ENCODE measurements around the gene IDH2.

The IDH2 gene

GRCh38 chr15:90062462-90062932, 39.8 kb downstream of the IDH2 start:
- FAIRE-seq, result no peak

- FAIRE-seq, result no peak
Observed at GRCh38 chr15:90062023-90062442, 40.2 kb downstream of the IDH2 start.

GRCh38 chr15:90060797-90061196, 41.5 kb downstream of the IDH2 start:
- no peak for FAIRE-seq

GRCh38 chr15:90059208-90059985, 42.9 kb downstream of the IDH2 start:
- FAIRE-seq, result no peak

- no peak for FAIRE-seq
Observed at GRCh38 chr15:90058775-90059174, 43.5 kb downstream of the IDH2 start.

- FAIRE-seq, result no peak
Observed at GRCh38 chr15:90058308-90058707, 44.0 kb downstream of the IDH2 start.

- no peak for FAIRE-seq
Observed at GRCh38 chr15:90056529-90056928, 45.7 kb downstream of the IDH2 start.

- FAIRE-seq, result no peak
Observed at GRCh38 chr15:90055182-90055581, 47.1 kb downstream of the IDH2 start.

- no peak for FAIRE-seq
Observed at GRCh38 chr15:90054618-90055097, 47.6 kb downstream of the IDH2 start.

- no peak for FAIRE-seq
Observed at GRCh38 chr15:90053685-90054466, 48.4 kb downstream of the IDH2 start.

GRCh38 chr15:90051874-90052273, 50.4 kb downstream of the IDH2 start:
- no peak for FAIRE-seq

- no peak for FAIRE-seq
Observed at GRCh38 chr15:90049666-90050604, 52.3 kb downstream of the IDH2 start.

GRCh38 chr15:90049030-90049429, 53.2 kb downstream of the IDH2 start:
- no peak for FAIRE-seq

GRCh38 chr15:90047956-90048575, 54.2 kb downstream of the IDH2 start:
- FAIRE-seq, result no peak

GRCh38 chr15:90046911-90047392, 55.3 kb downstream of the IDH2 start:
- no peak for FAIRE-seq

- FAIRE-seq, result no peak
Observed at GRCh38 chr15:90046289-90046688, 56.0 kb downstream of the IDH2 start.

- FAIRE-seq, result no peak
Observed at GRCh38 chr15:90044916-90045371, 57.3 kb downstream of the IDH2 start.

- no peak for FAIRE-seq
Observed at GRCh38 chr15:90044191-90044590, 58.1 kb downstream of the IDH2 start.

GRCh38 chr15:90043530-90044010, 58.7 kb downstream of the IDH2 start:
- FAIRE-seq, result no peak

GRCh38 chr15:90042766-90043529, 59.3 kb downstream of the IDH2 start:
- no peak for FAIRE-seq

GRCh38 chr15:90042356-90042755, 59.9 kb downstream of the IDH2 start:
- no peak for FAIRE-seq

Measured in A204.1 (cell line).